Activated CD4-positive, alpha-beta T cell treated with anti-CD3 and anti-CD28 coated beads for 24 hours (primary cell): Measurements from ENCODE around the gene C11orf91.
"Not testable (repeated sequence)": the region's sequence is repeated elsewhere in the genome, so short reads cannot be mapped to it uniquely, and the experiment has no call there.

Experiments used
- DNase-seq, 2 donors: peaks; one replicate each; pipeline ENCODE4 v3.0.0-alpha.2; 2020; ENCODE audit warnings: low read depth in 2 of 2

C11orf91 gene

GRCh38 chr11:33700502-33701271, at the start of gene C11orf91:
Gene C11orf91 (minus strand): TSS chr11:33700826. CDS start chr11:33700740, 86 bp downstream.
- DNase-seq, result peak; percentile 88 to 93

GRCh38 chr11:33747979-33748378, 47.4 kb upstream of the C11orf91 start:
- no peak for DNase-seq

- DNase-seq, result no peak
Measured at GRCh38 chr11:33743291-33743690, 42.7 kb upstream of the C11orf91 start.

DNA sequence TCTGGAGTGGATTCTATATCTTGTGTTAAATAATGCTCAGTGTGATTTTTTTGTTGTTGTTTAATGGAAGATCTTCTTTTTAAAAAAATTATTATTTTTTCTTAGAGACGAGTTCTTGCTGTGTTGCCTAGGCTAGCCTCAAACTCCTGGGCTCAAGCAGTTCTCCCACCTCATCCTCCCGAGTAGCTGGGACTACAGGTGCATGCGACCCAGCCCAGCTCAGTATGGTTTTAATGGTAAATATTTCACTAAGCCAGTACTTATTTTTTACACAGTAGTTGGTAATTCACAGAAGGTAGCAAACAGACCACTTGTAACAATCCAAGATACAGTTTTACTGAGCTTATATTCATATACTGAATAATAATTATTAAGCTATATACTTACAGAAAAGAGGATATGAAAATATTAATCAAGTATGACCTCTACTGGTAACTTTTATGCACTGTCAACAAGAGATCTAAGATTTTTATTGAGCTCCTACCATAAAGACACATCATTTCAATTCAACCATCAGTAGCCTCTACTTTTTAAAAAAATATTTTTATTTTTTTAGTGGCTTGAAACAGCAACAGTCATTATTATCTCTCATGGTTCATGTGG, 41.7 kb upstream of the C11orf91 start:
- DNase-seq, result no peak

DNA sequence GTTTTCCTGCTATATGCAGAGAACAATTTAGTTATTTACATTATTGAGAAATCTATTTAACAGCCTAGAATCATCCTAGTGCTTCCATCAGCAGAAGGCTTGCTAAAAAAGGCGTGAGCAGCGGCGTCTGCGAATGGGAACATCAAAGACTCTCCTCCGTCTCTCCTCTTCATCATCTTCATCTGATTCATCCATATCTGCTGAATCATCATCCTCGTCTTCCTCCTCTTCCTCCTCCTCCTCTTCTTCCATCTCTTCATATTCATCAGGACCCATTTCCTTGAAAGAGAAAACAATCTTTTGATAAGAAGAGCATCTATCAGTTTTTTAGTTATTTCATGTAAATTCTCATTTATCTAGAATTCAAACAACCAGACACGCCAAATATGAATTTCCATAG, 41.2 kb upstream of the C11orf91 start:
- DNase-seq, result no peak

- DNase-seq, result no peak
Measured at GRCh38 chr11:33737362-33737821, 36.8 kb upstream of the C11orf91 start.

DNA sequence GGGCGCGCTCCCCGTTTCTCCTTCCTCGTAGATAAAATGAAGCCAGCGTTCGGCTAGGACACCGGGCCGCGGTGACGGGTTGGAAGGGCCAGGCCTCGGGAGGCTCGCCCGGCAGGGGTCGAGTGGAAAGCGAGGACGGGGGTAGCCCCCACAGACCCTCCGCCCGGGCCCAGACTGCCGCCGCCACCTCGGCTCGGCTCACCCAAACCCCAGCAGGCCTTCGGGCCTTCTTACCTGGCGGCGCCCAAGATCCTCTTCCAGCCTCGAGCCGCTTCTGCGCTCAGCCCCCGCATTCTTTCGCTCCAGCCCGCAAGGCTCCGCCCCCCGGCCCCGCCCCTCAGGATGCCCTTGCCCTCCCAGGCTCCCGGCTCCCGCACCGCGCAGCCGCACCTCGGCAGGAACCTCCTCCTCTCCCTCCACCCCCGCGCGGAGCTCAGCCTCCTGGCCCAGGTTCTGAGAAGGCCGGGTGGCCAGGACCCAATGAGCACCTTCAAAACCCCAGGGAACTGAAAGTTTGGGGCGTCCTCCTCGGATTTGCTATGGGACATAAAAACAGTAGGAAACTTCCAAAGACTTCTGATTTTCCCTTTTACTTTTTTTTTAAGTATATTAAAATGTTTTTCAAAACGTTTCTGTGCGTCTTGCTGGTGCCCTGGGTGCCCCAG, 35.7 kb upstream of the C11orf91 start, which contains the start of gene CD59:
Gene CD59, minus strand, starts transcription at position 276 of the 665 bp plus-strand sequence. CDS start 13,978 bp downstream, outside the sequence.
- DNase-seq, result peak; percentile 80 to 94

GRCh38 chr11:33735271-33736147, 34.9 kb upstream of the C11orf91 start:
- peak in 1 of 2 donors; percentile 24 for DNase-seq

- no peak for DNase-seq
Measured at GRCh38 chr11:33734441-33735270, 34.0 kb upstream of the C11orf91 start.

GRCh38 chr11:33733980-33734379, 33.4 kb upstream of the C11orf91 start:
- DNase-seq, result no peak

DNA sequence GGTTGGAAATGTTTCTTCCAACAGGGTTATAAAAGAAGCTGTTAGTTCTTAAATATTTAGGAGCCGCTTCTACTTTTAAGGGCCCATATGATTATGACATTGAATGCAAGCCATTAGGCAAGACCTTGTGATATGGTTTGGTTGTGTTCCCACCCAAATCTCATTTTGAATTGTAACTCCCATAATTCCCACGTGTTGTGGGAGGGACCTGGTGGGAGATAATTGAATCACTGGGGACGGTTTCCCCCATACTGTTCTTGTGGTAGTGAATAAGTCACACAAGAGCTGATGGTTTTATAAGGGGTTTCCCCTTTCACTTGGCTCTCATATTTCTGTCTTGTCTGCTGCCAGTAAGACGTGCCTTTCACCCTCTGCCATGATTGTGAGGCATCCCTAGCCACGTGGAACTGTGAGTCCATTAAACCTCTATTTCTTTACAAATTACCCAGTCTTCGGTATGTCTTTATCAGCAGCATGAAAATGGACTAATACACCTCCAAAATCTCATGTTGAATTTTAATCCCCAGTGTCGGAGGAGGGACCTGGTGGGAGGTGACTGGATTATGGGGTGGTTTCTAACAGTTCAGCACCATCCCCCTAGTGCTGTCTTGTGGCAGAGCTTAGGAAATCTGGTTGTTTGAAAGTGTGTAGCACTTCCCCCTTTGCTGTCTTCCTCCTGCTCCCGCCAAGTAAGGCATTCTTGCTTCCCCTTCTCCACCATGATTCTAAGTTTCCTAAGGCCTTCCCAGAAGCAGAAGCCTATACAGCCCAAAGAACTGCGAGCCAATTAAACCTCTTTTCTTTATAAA, 31.3 kb upstream of the C11orf91 start:
- DNase-seq, result peak; percentile 13 to 24

DNA sequence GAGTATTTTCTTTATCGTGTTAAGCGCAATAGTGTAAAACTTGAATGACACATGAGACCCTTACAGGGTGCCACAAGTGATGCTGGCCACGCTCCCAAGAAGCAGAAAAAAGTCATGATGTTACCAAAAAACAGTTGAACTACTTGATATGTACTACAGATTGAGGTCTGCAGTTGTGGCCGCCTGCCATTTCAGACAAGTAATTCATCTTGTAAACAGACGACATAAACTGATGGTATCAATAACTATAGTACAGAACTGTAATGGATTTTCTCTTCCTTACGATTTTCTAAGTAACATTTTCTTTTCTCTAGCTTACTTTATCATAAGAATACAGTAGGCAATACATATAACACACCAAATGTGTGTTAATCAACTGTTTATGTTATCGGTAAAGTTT, 30.1 kb upstream of the C11orf91 start:
- DNase-seq, result no peak

- DNase-seq, result not testable (repeated sequence)
Measured at GRCh38 chr11:33729072-33729664, 28.5 kb upstream of the C11orf91 start.

- DNase-seq, result not testable (repeated sequence)
Measured at GRCh38 chr11:33727539-33727938, 26.9 kb upstream of the C11orf91 start.

- no peak for DNase-seq
Measured at GRCh38 chr11:33725496-33725895, 24.9 kb upstream of the C11orf91 start.

DNA sequence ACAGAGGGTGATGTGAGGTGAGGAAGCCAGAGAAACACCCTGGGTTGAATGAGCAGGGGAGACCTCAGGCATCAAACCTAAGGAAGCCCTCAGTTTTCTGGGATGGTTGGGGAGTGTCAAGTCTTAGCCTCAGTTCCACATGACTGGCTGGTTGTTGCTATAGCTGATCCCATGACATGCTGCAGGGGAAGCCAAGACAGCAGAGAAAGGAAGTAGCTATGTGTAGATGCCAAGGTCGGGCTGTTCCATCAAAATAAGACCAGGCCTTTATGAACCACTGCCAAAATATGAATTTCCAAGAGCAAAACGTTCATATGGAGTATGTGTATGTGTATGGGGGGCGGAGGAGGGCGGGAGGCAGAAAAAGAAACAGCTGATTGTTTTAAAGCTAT, 24.0 kb upstream of the C11orf91 start:
- no peak for DNase-seq

GRCh38 chr11:33723238-33723881, 22.7 kb upstream of the C11orf91 start:
- no peak for DNase-seq

- peak in 1 of 2 donors; percentile 44 for DNase-seq
Measured at GRCh38 chr11:33722590-33723234, 22.1 kb upstream of the C11orf91 start.
